Activated CD8-positive, alpha-beta memory T cell treated with anti-CD3 and anti-CD28 coated beads for 36 hours (primary cell): ENCODE data around the gene CYP19A1. TPM values are rescaled to one million over a fixed set of nuclear protein-coding genes. Genes with fewer than 3 reads are reported as not detected.
"Not testable (repeated sequence)": the region's sequence is repeated elsewhere in the genome, so short reads cannot be mapped to it uniquely, and the experiment has no call there.

Experiments
- CTCF ChIA-PET: fragments of 350-600 bp; sonication (Branson Sonifier 250); formaldehyde crosslinking; loops from one replicate; lab custom pipeline; 2021; ENCODE audit warnings: antibody characterized with exemption; lab: Charles Lee
- POLR2A ChIA-PET: fragments of 350-600 bp; sonication (Branson Sonifier 250); formaldehyde crosslinking; loops from one replicate; lab custom pipeline; 2021; ENCODE audit warnings: antibody characterized with exemption; lab: Charles Lee
- total RNA-seq, 2 experiments: library from RNA; stranded (reverse); gene quantifications; one replicate each; pipeline ENCODE4 v1.2.3, GENCODE V29; 2021

CYP19A1 gene
- total RNA-seq, 2 experiments from 2014 or later = not detected

- CTCF ChIA-PET = no interaction called here
- POLR2A ChIA-PET = no interaction called here
These were observed 26.9 kb downstream of the CYP19A1 start for GRCh38 chr15:51311510-51311909.

- POLR2A ChIA-PET = no interaction called here
- CTCF ChIA-PET = no interaction called here
These were observed 28.3 kb downstream of the CYP19A1 start for GRCh38 chr15:51310064-51310463.

GRCh38 chr15:51307811-51308210 lies 30.6 kb downstream of the CYP19A1 start:
- CTCF ChIA-PET = no interaction called here

GRCh38 chr15:51307325-51307724 lies 31.1 kb downstream of the CYP19A1 start:
- CTCF ChIA-PET = no interaction called here
- POLR2A ChIA-PET = no interaction called here

More at GRCh38 chr15:51307811-51308210, 30.6 kb downstream of the CYP19A1 start:
- POLR2A ChIA-PET = no interaction called here

- ChIA-PET CTCF (no interaction called here), POLR2A (no interaction called here)
These were observed 34.9 kb downstream of the CYP19A1 start for GRCh38 chr15:51303462-51303980.

- ChIA-PET CTCF (no interaction called here), POLR2A (no interaction called here)
These were observed 35.9 kb downstream of the CYP19A1 start for GRCh38 chr15:51302480-51302879.

- POLR2A ChIA-PET = no interaction called here
- CTCF ChIA-PET = no interaction called here
These were observed 39.0 kb downstream of the CYP19A1 start for GRCh38 chr15:51299187-51300015.

- CTCF ChIA-PET = no interaction called here
- POLR2A ChIA-PET = no interaction called here
These were observed 39.8 kb downstream of the CYP19A1 start for GRCh38 chr15:51298620-51299019.

GRCh38 chr15:51290720-51291119 lies 47.7 kb downstream of the CYP19A1 start:
- ChIA-PET CTCF (no interaction called here), POLR2A (no interaction called here)

GRCh38 chr15:51289290-51289689 lies 49.1 kb downstream of the CYP19A1 start:
- CTCF ChIA-PET = no interaction called here

GRCh38 chr15:51288143-51289065 lies 50.0 kb downstream of the CYP19A1 start:
- ChIA-PET CTCF (no interaction called here), POLR2A (no interaction called here)

More at GRCh38 chr15:51289290-51289689, 49.1 kb downstream of the CYP19A1 start:
- POLR2A ChIA-PET = no interaction called here

GRCh38 chr15:51286816-51287215 lies 51.6 kb downstream of the CYP19A1 start:
- ChIA-PET CTCF (interaction anchor here (1.1 kb wide), 1 partner anchor 36 kb away, joined by 3 read pairs; no protein-coding TSS in a partner anchor), POLR2A (no interaction called here)

GRCh38 chr15:51285399-51285798 lies 53.0 kb downstream of the CYP19A1 start:
- POLR2A ChIA-PET = no interaction called here
- CTCF ChIA-PET = no interaction called here

GRCh38 chr15:51284871-51285270 lies 53.5 kb downstream of the CYP19A1 start:
- CTCF ChIA-PET = no interaction called here
- POLR2A ChIA-PET = no interaction called here

- CTCF ChIA-PET = no interaction called here
These were observed 55.4 kb downstream of the CYP19A1 start for GRCh38 chr15:51283026-51283425.

GRCh38 chr15:51282241-51282640 lies 56.2 kb downstream of the CYP19A1 start:
- CTCF ChIA-PET, POLR2A ChIA-PET: not testable (repeated sequence)

More at GRCh38 chr15:51283026-51283425, 55.4 kb downstream of the CYP19A1 start:
- POLR2A ChIA-PET = no interaction called here

GRCh38 chr15:51281368-51281967 lies 56.9 kb downstream of the CYP19A1 start:
- ChIA-PET CTCF (no interaction called here), POLR2A (no interaction called here)

GRCh38 chr15:51280838-51281237 lies 57.6 kb downstream of the CYP19A1 start:
- ChIA-PET CTCF (no interaction called here), POLR2A (no interaction called here)

- POLR2A ChIA-PET = no interaction called here
- CTCF ChIA-PET = no interaction called here
These were observed 59.0 kb downstream of the CYP19A1 start for GRCh38 chr15:51279391-51279790.

GRCh38 chr15:51277101-51277500 lies 61.3 kb downstream of the CYP19A1 start:
- ChIA-PET CTCF (no interaction called here), POLR2A (no interaction called here)
